Transverse colon (tissue), 3 donors: ENCODE measurements around the gene TLN1.

Experiments used
- CTCF ChIP-seq, 5 experiments: fragments of 200-600 bp in 3 of 5; fragments of 450-650 bp in 2 of 5; sonication (generic) in 3 of 5; IDR thresholded peaks; 1 replicate in 2 of 5; 2 replicates in 3 of 5; pipeline ENCODE4 v1.5.1; 2016 to 2017; ENCODE audit warnings: antibody characterized with exemption in 5 of 5, inconsistent platforms in 3 of 5, mild to moderate bottlenecking in 2 of 5, moderate library complexity in 1 of 5
- POLR2A ChIP-seq: fragments of 450-650 bp; IDR thresholded peaks from one replicate; pipeline ENCODE4 v1.6.1; 2016; ENCODE audit warnings: antibody characterized with exemption, mild to moderate bottlenecking, moderate library complexity

GRCh38 chr9:35778496-35778895, 46.5 kb upstream of the TLN1 start:
- TF ChIP-seq POLR2A (no peak), CTCF (IDR thresholded peaks at IDR 0.05) (no peak)
